NT2/D1 (cell line): Measurements from ENCODE around the gene ANO8.
"Not testable (repeated sequence)": the region's sequence is repeated elsewhere in the genome, so short reads cannot be mapped to it uniquely, and the experiment has no call there.

Experiments used
- DNase-seq: peaks from one replicate; pipeline ENCODE4 v3.0.0-alpha.2; 2011; ENCODE audit warnings: low read depth, low spot score
- H3K27me3 ChIP-seq: 2 replicates; pipeline ENCODE4 v1.6.0; 2011; ENCODE audit warnings: mild to moderate bottlenecking; ENCODE audit not compliant: insufficient read length, insufficient read depth
- H3K36me3 ChIP-seq: 2 replicates; pipeline ENCODE4 v1.6.1; 2011; ENCODE audit warnings: mild to moderate bottlenecking, low read length, mixed read lengths; ENCODE audit not compliant: insufficient read depth, insufficient read length
- H3K4me1 ChIP-seq: 2 replicates; pipeline ENCODE4 v1.5.1; 2011; ENCODE audit not compliant: insufficient read depth, insufficient read length
- H3K4me3 ChIP-seq: 2 replicates; pipeline ENCODE4 v1.5.1; 2011; ENCODE audit warnings: low read depth; ENCODE audit not compliant: insufficient read length
- H3K9ac ChIP-seq: 2 replicates; pipeline ENCODE4 v1.6.0; 2011; ENCODE audit warnings: low read depth; ENCODE audit not compliant: insufficient read length
- H3K9me3 ChIP-seq: 2 replicates; pipeline ENCODE4 v1.5.1; 2011; ENCODE audit warnings: mild to moderate bottlenecking, low read length; ENCODE audit not compliant: insufficient read depth
- SUZ12 ChIP-seq: IDR thresholded peaks from 2 replicates; pipeline ENCODE4 v1.6.1; 2011; ENCODE audit not compliant: insufficient read length, insufficient read depth; ENCODE audit errors: extremely low read depth
- YY1 ChIP-seq: IDR thresholded peaks from 2 replicates; pipeline ENCODE4 v1.6.1; 2011; ENCODE audit not compliant: insufficient read length, insufficient read depth
- ZNF274 ChIP-seq: IDR thresholded peaks from 2 replicates; pipeline ENCODE4 v1.6.1; 2011; ENCODE audit warnings: mild to moderate bottlenecking, low read depth, low read length

The ANO8 gene

GRCh38 chr19:17285415-17286135, 49.1 kb downstream of the ANO8 start:
- TF ChIP-seq ZNF274 (no peak), SUZ12 (no peak), YY1 (no peak)
- Histone ChIP-seq H3K9ac (no peak overlapping the region), H3K36me3 (peaks cover 35% of the 10 kb centered on the region), H3K4me3 (no peak overlapping the region), H3K9me3 (peaks cover 8% of the 10 kb centered on the region; the same call in 1 of the 2 replicates), H3K4me1 (peaks cover 8% of the 10 kb centered on the region), H3K27me3 (no peaks in the 10 kb centered on the region)
- DNase-seq = no peak

- Histone ChIP-seq H3K9me3 (peaks cover 8% of the 10 kb centered on the region; the same call in 1 of the 2 replicates), H3K4me1 (peaks cover 6% of the 10 kb centered on the region), H3K27me3 (no peaks in the 10 kb centered on the region), H3K9ac (no peak overlapping the region), H3K36me3 (peaks cover 47% of the 10 kb centered on the region), H3K4me3 (no peak overlapping the region)
- DNase-seq = no peak
- TF ChIP-seq YY1 = no peak
- no peak for TF ChIP-seq ZNF274
- TF ChIP-seq SUZ12 = no peak
Observed at GRCh38 chr19:17283504-17283996, 51.1 kb downstream of the ANO8 start.

- peak; percentile 69 for DNase-seq
- Histone ChIP-seq H3K9ac (peak overlapping the region; percentile 93), H3K4me1 (peaks cover 6% of the 10 kb centered on the region), H3K4me3 (peak overlapping the region; percentile 70), H3K36me3 (peaks cover 53% of the 10 kb centered on the region), H3K9me3 (peaks cover 8% of the 10 kb centered on the region; the same call in 1 of the 2 replicates), H3K27me3 (no peaks in the 10 kb centered on the region)
- TF ChIP-seq SUZ12 = no peak
- TF ChIP-seq ZNF274 = no peak
- no peak for TF ChIP-seq YY1
Observed at GRCh38 chr19:17282488-17283125, 52.0 kb downstream of the ANO8 start.

GRCh38 chr19:17281391-17282304, 53.0 kb downstream of the ANO8 start, which contains the start of gene ANKLE1:
Gene ANKLE1 (plus strand): TSS chr19:17281901. CDS start chr19:17281921, 20 bp downstream.
- peaks cover 60% of the 10 kb centered on the region for H3K36me3 ChIP-seq
- peaks cover 6% of the 10 kb centered on the region for H3K4me1 ChIP-seq
- no peak for DNase-seq
- peaks cover 8% of the 10 kb centered on the region; the same call in 1 of the 2 replicates for H3K9me3 ChIP-seq
- TF ChIP-seq SUZ12 (no peak), ZNF274 (no peak), YY1 (no peak)
- H3K27me3 ChIP-seq = no peaks in the 10 kb centered on the region
- peak within 1 kb of the TSS; percentile 93 for H3K9ac ChIP-seq
- peak within 1 kb of the TSS; percentile 70 for H3K4me3 ChIP-seq

- H3K9ac ChIP-seq = no peak overlapping the region
- H3K36me3 ChIP-seq = peaks cover 63% of the 10 kb centered on the region
- no peaks in the 10 kb centered on the region for H3K27me3 ChIP-seq
- peaks cover 6% of the 10 kb centered on the region for H3K4me1 ChIP-seq
- no peak for TF ChIP-seq SUZ12
- no peak for TF ChIP-seq YY1
- TF ChIP-seq ZNF274 = no peak
- no peaks in the 10 kb centered on the region for H3K9me3 ChIP-seq
- H3K4me3 ChIP-seq = no peak overlapping the region
- DNase-seq = no peak
Observed at GRCh38 chr19:17279436-17279835, 55.2 kb downstream of the ANO8 start.

- no peak for DNase-seq
- H3K36me3 ChIP-seq = peaks cover 75% of the 10 kb centered on the region
Observed at GRCh38 chr19:17275441-17276175, 59.0 kb downstream of the ANO8 start.

GRCh38 chr19:17274892-17275291, 59.8 kb downstream of the ANO8 start:
- H3K27me3 ChIP-seq = not testable (repeated sequence)

More at GRCh38 chr19:17275441-17276175, 59.0 kb downstream of the ANO8 start:
- Histone ChIP-seq H3K9ac (no peak overlapping the region), H3K4me1 (peaks cover 2% of the 10 kb centered on the region), H3K27me3 (no peaks in the 10 kb centered on the region), H3K4me3 (no peak overlapping the region), H3K9me3 (no peaks in the 10 kb centered on the region)
- TF ChIP-seq SUZ12 = no peak
- TF ChIP-seq YY1 = no peak
- no peak for TF ChIP-seq ZNF274

More at GRCh38 chr19:17274892-17275291, 59.8 kb downstream of the ANO8 start:
- H3K4me1 ChIP-seq, H3K9ac ChIP-seq, H3K4me3 ChIP-seq, H3K9me3 ChIP-seq, DNase-seq: not testable (repeated sequence)
- H3K36me3 ChIP-seq = peaks cover 80% of the 10 kb centered on the region
